Panc1 (cell line): ENCODE data around the gene COPZ2. TPM values are rescaled to one million over a fixed set of nuclear protein-coding genes. Genes with fewer than 3 reads are reported as not detected.
"Not testable (repeated sequence)": the region's sequence is repeated elsewhere in the genome, so short reads cannot be mapped to it uniquely, and the experiment has no call there.

Experiments
- ATAC-seq: fragments of 200-7000 bp; cut with Tn5 transposase; 2 replicates; pipeline ENCODE4 v1.9.1; 2020; ENCODE audit warnings: mild to moderate bottlenecking, moderate library complexity
- BruUV-seq: library from RNA; stranded (reverse); fragments of 400-500 nt; replicated peaks from 2 replicates; lab custom pipeline; 2021; lab: Mats Ljungman, UMichigan
- CTCF ChIA-PET: fragments of 300-600 bp; sonication (Branson Sonifier 250); formaldehyde crosslinking; loops from one replicate; lab custom pipeline; 2022; ENCODE audit warnings: antibody characterized with exemption; lab: Charles Lee
- POLR2A ChIA-PET: fragments of 300-600 bp; sonication (Branson Sonifier 250); formaldehyde crosslinking; loops from one replicate; lab custom pipeline; 2022; ENCODE audit warnings: antibody characterized with exemption; lab: Charles Lee
- DNase-seq: peaks from one replicate; pipeline ENCODE4 v3.0.0-alpha.2; 2010; ENCODE audit warnings: low read depth, low spot score
- H3K27ac ChIP-seq: 2 replicates; pipeline ENCODE4 v1.5.1; 2011; ENCODE audit warnings: mild to moderate bottlenecking, low read length, inconsistent platforms
- H3K27me3 ChIP-seq: fragments of 200-500 bp; sonication (Bioruptor generic); 2 replicates; pipeline ENCODE4 v1.6.0; 2014; ENCODE audit warnings: low read length, inconsistent platforms; ENCODE audit not compliant: control insufficient read depth, insufficient read depth
- H3K36me3 ChIP-seq: fragments of 200-500 bp; sonication (Bioruptor generic); 2 replicates; pipeline ENCODE4 v1.5.1; 2014; ENCODE audit warnings: inconsistent platforms, mild to moderate bottlenecking, low read length, moderate library complexity; ENCODE audit not compliant: control insufficient read depth, insufficient read depth
- H3K4me1 ChIP-seq: 2 replicates; pipeline ENCODE4 v1.5.1; 2011; ENCODE audit warnings: inconsistent platforms, mild to moderate bottlenecking, low read length, moderate library complexity; ENCODE audit not compliant: control insufficient read depth, insufficient read depth
- H3K4me3 ChIP-seq, 2 experiments: 2 replicates each; pipeline ENCODE4 v1.5.1; 2011 to 2012; ENCODE audit warnings: low read depth in 2 of 2, low read length in 2 of 2, mild to moderate bottlenecking in 2 of 2, inconsistent platforms in 1 of 2, moderate library complexity in 1 of 2
- H3K9me3 ChIP-seq: fragments of 200-500 bp; sonication (Bioruptor generic); 2 replicates; pipeline ENCODE4 v1.5.1; 2014; ENCODE audit warnings: low read depth, mild to moderate bottlenecking, inconsistent platforms, low read length, moderate library complexity; ENCODE audit not compliant: control insufficient read depth, insufficient read depth
- CTCF ChIP-seq: fragments of 450-650 bp; IDR thresholded peaks from 2 replicates; pipeline ENCODE4 v1.5.1; 2017; ENCODE audit warnings: mild to moderate bottlenecking
- POLR2AphosphoS5 ChIP-seq: IDR thresholded peaks from 2 replicates; pipeline ENCODE4 v1.6.1; 2012; ENCODE audit warnings: mild to moderate bottlenecking, low read depth, low read length, moderate library complexity
- REST ChIP-seq, 2 experiments: IDR thresholded peaks; 2 replicates each; pipeline ENCODE4 v1.6.1; 2011 to 2012; ENCODE audit warnings: low read depth in 2 of 2, control low read depth in 1 of 2, low read length in 1 of 2, mild to moderate bottlenecking in 1 of 2, moderate library complexity in 1 of 2; ENCODE audit not compliant: insufficient read depth in 1 of 2
- SIN3A ChIP-seq: IDR thresholded peaks from 2 replicates; pipeline ENCODE4 v1.6.1; 2012; ENCODE audit warnings: low read depth, mild to moderate bottlenecking, low read length, moderate library complexity, borderline replicate concordance; ENCODE audit not compliant: insufficient read depth
- TCF7L2 ChIP-seq: IDR thresholded peaks from 2 replicates; pipeline ENCODE4 v1.6.1; 2011; ENCODE audit warnings: mild to moderate bottlenecking, low read depth, low read length, inconsistent platforms
- in situ Hi-C: cut with HindIII; loops from 2 replicates; pipeline ENCODE4 v1.10.0; 2016; ENCODE audit warnings: low sequenced_read_pairs, low pct_unique_long_range_greater_than_20kb
- intact Hi-C: fragments of 100-400 bp; cut with micrococcal nuclease; formaldehyde crosslinking; loops from one replicate; pipeline ENCODE4 v1.10.0; 2022; ENCODE audit not compliant: unreplicated experiment
- total RNA-seq: library from RNA; stranded (reverse); gene quantifications from one replicate; pipeline ENCODE4 v1.2.1, GENCODE V29; 2021; ENCODE audit not compliant: unreplicated experiment

Gene COPZ2
- total RNA-seq, 1 experiment from 2014 or later = 5.4 TPM

GRCh38 chr17:48073566-48074094 is 36.0 kb upstream of the COPZ2 start:
- intact Hi-C loops = loop anchor here (1.0 kb wide), 1 partner anchor 47 kb away; no protein-coding TSS in a partner anchor
- H3K4me1 ChIP-seq, H3K27ac ChIP-seq, POLR2A ChIA-PET, BruUV-seq, DNase-seq, ATAC-seq, H3K9me3 ChIP-seq, in situ Hi-C loops, H3K27me3 ChIP-seq, H3K4me3 ChIP-seq: not testable (repeated sequence)
- peaks cover 12% of the 10 kb centered on the region for H3K36me3 ChIP-seq
- CTCF ChIA-PET = interaction anchor here (1.1 kb wide), 1 partner anchor 19 kb away, joined by 3 read pairs; no protein-coding TSS in a partner anchor

- H3K27ac ChIP-seq, intact Hi-C loops, H3K27me3 ChIP-seq, H3K4me3 ChIP-seq, H3K9me3 ChIP-seq, in situ Hi-C loops, H3K4me1 ChIP-seq, ATAC-seq, DNase-seq, BruUV-seq: not testable (repeated sequence)
- CTCF ChIA-PET = interaction anchor here (0.6 kb wide), 1 partner anchor 95 kb away, joined by 9 read pairs; no protein-coding TSS in a partner anchor
- H3K36me3 ChIP-seq = peaks cover 12% of the 10 kb centered on the region
- POLR2A ChIA-PET = interaction anchor here (0.6 kb wide), 1 partner anchor 561 kb away, joined by 4 read pairs; no protein-coding TSS in a partner anchor
Observed at GRCh38 chr17:48072811-48073210, 35.2 kb upstream of the COPZ2 start.

GRCh38 chr17:48071654-48072053 is 34.1 kb upstream of the COPZ2 start:
- no peak for TF ChIP-seq TCF7L2
- TF ChIP-seq CTCF = no peak
- no peak for TF ChIP-seq POLR2AphosphoS5
- Histone ChIP-seq H3K4me1 (peaks cover 5% of the 10 kb centered on the region; the same call in 1 of the 2 replicates), H3K36me3 (peaks cover 12% of the 10 kb centered on the region), H3K27ac (no peak overlapping the region), H3K27me3 (no peaks in the 10 kb centered on the region), H3K4me3 (no peak overlapping the region), H3K9me3 (no peaks in the 10 kb centered on the region)
- ChIA-PET CTCF (interaction anchor here (0.7 kb wide), 1 partner anchor 22 kb away, joined by 5 read pairs; no protein-coding TSS in a partner anchor), POLR2A (no interaction called here)
- intact Hi-C loops = no loop called here
- in situ Hi-C loops = no loop called here
- ATAC-seq (no peak), DNase-seq (no peak)
- BruUV-seq = no TSS peak

- TF ChIP-seq SIN3A (no peak), REST (IDR thresholded peaks at IDR 0.05; ENCODE audit: insufficient read depth in 1 of 2, low read depth in 2 of 2, low read length in 1 of 2) (no peak), TCF7L2 (no peak), POLR2AphosphoS5 (no peak), CTCF (no peak)
- POLR2A ChIA-PET = no interaction called here
- no peak overlapping the region for H3K27ac ChIP-seq
- BruUV-seq = TSS peak; percentile 99
- CTCF ChIA-PET = no interaction called here
- no peak for ATAC-seq
- no peaks in the 10 kb centered on the region for H3K27me3 ChIP-seq
- H3K4me1 ChIP-seq = peaks cover 5% of the 10 kb centered on the region; the same call in 1 of the 2 replicates
- H3K36me3 ChIP-seq = peaks cover 9% of the 10 kb centered on the region
- no peak for DNase-seq
- intact Hi-C loops (no loop called here), in situ Hi-C loops (no loop called here)
- H3K4me3 ChIP-seq = no peak overlapping the region
- no peaks in the 10 kb centered on the region for H3K9me3 ChIP-seq
Observed at GRCh38 chr17:48070195-48070594, 32.6 kb upstream of the COPZ2 start.
